ENCODE measurements around the gene RIMKLA.

RIMKLA gene

DNA sequence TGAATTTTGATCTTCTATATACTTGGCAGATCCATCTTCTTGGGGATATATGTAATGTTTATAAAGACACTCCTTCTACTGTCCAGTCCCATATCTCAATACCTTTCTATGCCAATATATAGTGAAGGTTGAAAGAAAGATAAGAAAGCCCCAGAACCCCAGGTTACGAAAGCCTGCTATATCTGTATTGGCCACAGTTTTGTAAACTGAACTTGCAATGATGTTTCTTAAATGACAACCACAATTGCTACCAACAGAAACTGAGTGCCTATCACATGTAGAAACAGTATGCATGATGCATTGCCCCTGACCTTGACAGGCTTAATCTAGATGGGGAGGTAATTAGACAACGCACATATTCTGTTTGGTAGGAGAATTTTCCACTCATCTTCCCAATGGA lies 7.8 kb upstream of the RIMKLA start:
- no peak for DNase-seq (ENCODE audit: low read depth)
- no peak overlapping the region for H3K4me3 ChIP-seq (ENCODE audit: low read length)

DNA sequence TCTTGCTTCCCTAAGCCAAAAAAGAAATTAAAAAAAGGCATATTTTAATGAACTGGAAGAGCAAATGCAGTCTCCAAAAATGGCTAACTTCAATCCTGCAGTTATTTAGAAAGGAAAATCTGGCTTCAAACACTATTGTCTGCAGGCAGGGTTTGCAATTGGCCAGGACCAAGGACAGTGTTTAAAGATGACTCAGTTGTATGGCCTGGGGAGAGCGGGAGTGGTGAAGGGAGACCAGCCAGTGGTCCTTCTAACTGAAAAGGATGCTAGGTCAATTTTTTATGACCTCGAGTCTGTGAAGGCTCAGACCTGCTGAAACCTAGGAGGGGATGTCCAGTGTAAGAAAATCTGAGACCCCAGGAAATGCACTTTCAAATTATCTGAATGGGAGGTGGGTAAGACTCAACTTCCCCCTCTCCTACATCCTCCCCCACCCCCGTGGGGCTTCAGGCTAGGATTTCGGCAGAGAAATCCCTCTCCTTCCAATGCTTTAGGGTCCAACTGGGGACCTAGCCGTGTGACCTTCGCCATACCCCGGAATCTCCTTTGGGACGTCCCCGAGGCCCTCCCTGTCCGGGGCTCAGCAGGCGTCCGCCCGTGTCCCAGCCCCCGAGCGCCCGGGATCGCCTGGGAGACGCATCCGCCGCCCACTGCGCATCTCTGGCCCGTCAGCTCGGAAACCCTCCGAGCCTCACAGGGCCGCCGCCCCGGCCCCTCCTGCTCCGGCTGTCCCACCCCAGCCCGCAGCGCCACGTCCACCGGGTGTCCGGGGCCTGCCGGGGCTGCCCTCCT lies 602 bp upstream of the RIMKLA start:
- TF ChIP-seq CTCF (conservative IDR thresholded peaks at IDR 0.05; ENCODE audit: low read depth, low read length): no peak
- H3K4me3 ChIP-seq (ENCODE audit: low read length): peak overlapping the region; percentile 39
- DNase-seq (ENCODE audit: low read depth): no peak

More for the DNA sequence above, 7.8 kb upstream of the RIMKLA start:
- TF ChIP-seq CTCF (conservative IDR thresholded peaks at IDR 0.05; ENCODE audit: low read depth, low read length): no peak

GRCh38 chr1:42381280-42381673 lies 685 bp downstream of the RIMKLA start:
- no peak for DNase-seq (ENCODE audit: low read depth)
- H3K4me3 ChIP-seq (ENCODE audit: low read length): peak overlapping the region; percentile 45
- TF ChIP-seq CTCF (conservative IDR thresholded peaks at IDR 0.05; ENCODE audit: low read depth, low read length): no peak

- no peak overlapping the region for H3K4me3 ChIP-seq (ENCODE audit: low read length)
- DNase-seq (ENCODE audit: low read depth): no peak
- no peak for TF ChIP-seq CTCF (conservative IDR thresholded peaks at IDR 0.05; ENCODE audit: low read depth, low read length)
Observed at GRCh38 chr1:42385283-42385682, 4.7 kb downstream of the RIMKLA start.

DNA sequence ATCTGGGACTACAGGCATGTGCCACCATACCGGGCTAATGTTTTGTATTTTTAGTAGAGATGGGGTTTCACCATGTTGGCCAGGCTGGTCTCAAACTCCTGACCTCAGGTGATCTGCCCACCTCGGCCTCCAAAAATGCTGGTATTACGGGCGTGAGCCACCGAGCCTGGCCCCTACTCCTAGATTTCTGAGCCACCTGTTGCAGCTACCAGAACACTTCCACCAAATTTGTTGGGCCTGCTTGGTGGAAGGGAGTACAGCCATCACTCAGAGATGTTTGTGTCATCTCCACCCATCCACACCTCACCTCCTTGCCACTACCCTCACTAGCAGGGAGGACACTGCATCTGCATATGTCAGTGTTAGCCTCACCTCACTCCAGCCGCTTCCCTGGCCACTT lies 5.5 kb downstream of the RIMKLA start:
- TF ChIP-seq CTCF (conservative IDR thresholded peaks at IDR 0.05; ENCODE audit: low read depth, low read length): no peak
- no peak overlapping the region for H3K4me3 ChIP-seq (ENCODE audit: low read length)
- DNase-seq (ENCODE audit: low read depth): no peak

GRCh38 chr1:42392255-42392654 lies 11.7 kb downstream of the RIMKLA start:
- no peak overlapping the region for H3K4me3 ChIP-seq (ENCODE audit: low read length)
- DNase-seq (ENCODE audit: low read depth): no peak
- no peak for TF ChIP-seq CTCF (conservative IDR thresholded peaks at IDR 0.05; ENCODE audit: low read depth, low read length)

Data from retinal pigment epithelial cell (primary cell).